Body of pancreas (tissue), 4 donors: ENCODE results near the gene ARHGAP1.

Experiments used
- CTCF ChIP-seq, 7 experiments: fragments of 450-650 bp in 4 of 7; fragments of 200-600 bp in 3 of 7; sonication (generic) in 3 of 7; IDR thresholded peaks; one replicate each; pipeline ENCODE4 v1.5.1; 2016 to 2019; ENCODE audit warnings: antibody characterized with exemption in 7 of 7
- POLR2A ChIP-seq, 3 donors: fragments of 450-650 bp; IDR thresholded peaks; one replicate each; pipeline ENCODE4 v1.6.1; 2016; ENCODE audit warnings: antibody characterized with exemption in 3 of 3, mild to moderate bottlenecking in 2 of 3

GRCh38 chr11:46694607-46695006 lies 5.8 kb downstream of the ARHGAP1 start:
- TF ChIP-seq CTCF (IDR thresholded peaks at IDR 0.05) (no peak), POLR2A (IDR thresholded peaks at IDR 0.05) (no peak)
